Stimulated activated naive CD8-positive, alpha-beta T cell treated with anti-CD3 and anti-CD28 coated beads, Interleukin-15, Interleukin-2, amounts not matched to agents 100 ng/mL and 50 ng/mL, for 24 hours (primary cell): ENCODE measurements around the gene ZNF397.

ENCODE experiments used
- H3K27ac Mint-ChIP-seq: one replicate; pipeline ENCODE4 v1.8.0; 2021; ENCODE audit warnings: mild to moderate bottlenecking, mixed read lengths
- H3K27me3 Mint-ChIP-seq: one replicate; pipeline ENCODE4 v1.8.0; 2021; ENCODE audit warnings: mixed read lengths
- H3K36me3 Mint-ChIP-seq: one replicate; pipeline ENCODE4 v1.8.0; 2021; ENCODE audit warnings: low read depth, mixed read lengths
- H3K4me1 Mint-ChIP-seq: one replicate; pipeline ENCODE4 v1.8.0; 2021; ENCODE audit warnings: low read depth, mixed read lengths
- H3K4me3 Mint-ChIP-seq: one replicate; pipeline ENCODE4 v1.8.0; 2021; ENCODE audit warnings: mild to moderate bottlenecking, mixed read lengths
- H3K9me3 Mint-ChIP-seq: one replicate; pipeline ENCODE4 v1.8.0; 2021; ENCODE audit warnings: mixed read lengths

ZNF397 gene

DNA sequence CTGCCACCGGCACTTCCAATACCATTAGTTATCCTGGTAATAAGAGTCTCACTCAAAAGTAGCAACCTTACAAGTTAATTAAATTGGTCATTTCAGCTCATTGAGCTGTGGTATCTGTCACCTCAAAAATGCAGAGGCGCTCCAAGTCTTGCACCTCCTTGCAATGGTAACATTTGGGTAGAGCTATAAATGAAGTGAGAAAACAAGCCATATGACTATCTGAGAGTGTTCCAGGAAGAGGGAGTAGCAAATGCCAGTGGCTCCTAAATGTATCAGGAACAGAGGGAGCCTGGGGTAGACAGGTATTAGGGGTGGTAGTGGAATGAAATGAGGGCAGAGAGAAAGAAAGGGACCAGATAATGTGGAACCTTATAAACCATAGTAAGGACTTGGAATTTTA lies 55.2 kb downstream of the ZNF397 start:
- Mint-ChIP-seq H3K4me3 (no peak overlapping the region), H3K4me1 (peaks cover 30% of the 10 kb centered on the region), H3K36me3 (peaks cover 97% of the 10 kb centered on the region), H3K27ac (no peak overlapping the region), H3K9me3 (peaks cover 29% of the 10 kb centered on the region), H3K27me3 (no peaks in the 10 kb centered on the region)

DNA sequence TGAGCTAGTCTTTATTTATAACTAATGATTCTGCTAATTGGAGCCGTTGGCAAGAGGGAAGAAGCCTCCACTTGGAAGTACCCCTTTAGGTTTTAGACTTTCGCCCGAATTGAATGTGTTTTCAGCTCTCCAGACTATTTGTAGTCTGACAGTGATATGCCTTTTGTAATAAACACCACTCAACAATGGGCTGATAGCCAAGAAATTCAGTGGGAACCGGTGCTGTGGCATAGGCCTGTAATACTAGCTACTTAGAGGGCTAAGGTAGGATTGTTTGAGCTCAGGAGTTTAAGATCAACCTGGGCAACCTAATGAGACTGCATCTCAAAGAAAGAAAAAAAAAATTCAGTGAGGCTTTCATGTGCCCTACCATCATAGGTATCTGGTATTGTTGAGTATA lies 62.8 kb downstream of the ZNF397 start:
- Mint-ChIP-seq H3K9me3 (peaks cover 71% of the 10 kb centered on the region), H3K4me3 (no peak overlapping the region), H3K27me3 (no peaks in the 10 kb centered on the region), H3K36me3 (peaks cover 97% of the 10 kb centered on the region), H3K4me1 (no peaks in the 10 kb centered on the region), H3K27ac (no peak overlapping the region)

DNA sequence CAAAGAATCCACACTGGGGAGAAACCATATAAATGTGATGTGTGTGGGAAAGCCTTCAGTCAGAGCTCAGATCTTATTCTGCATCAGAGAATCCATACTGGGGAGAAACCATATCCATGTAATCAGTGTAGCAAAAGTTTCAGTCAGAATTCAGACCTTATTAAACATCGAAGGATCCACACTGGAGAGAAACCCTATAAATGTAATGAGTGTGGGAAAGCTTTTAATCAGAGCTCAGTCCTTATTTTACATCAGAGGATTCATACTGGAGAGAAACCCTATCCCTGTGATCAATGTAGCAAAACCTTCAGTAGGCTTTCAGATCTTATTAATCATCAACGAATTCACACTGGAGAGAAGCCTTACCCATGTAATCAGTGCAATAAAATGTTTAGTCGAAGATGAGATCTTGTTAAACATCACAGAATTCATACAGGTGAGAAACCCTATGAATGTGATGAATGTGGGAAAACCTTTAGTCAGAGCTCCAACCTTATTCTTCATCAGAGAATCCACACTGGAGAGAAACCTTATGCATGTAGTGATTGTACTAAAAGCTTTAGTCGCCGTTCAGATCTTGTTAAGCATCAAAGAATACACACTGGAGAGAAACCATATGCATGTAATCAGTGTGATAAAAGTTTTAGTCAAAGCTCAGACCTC lies 65.9 kb downstream of the ZNF397 start:
- Mint-ChIP-seq H3K36me3 (peaks cover 83% of the 10 kb centered on the region), H3K27me3 (no peaks in the 10 kb centered on the region), H3K9me3 (peaks cover 63% of the 10 kb centered on the region), H3K4me3 (no peak overlapping the region), H3K4me1 (no peaks in the 10 kb centered on the region), H3K27ac (no peak overlapping the region)
